OCI-LY1 (cell line): Measurements from ENCODE around the gene CAV1.

Source experiments
- H2AFZ ChIP-seq: fragments of 200-600 bp; sonication (generic), shearing (Covaris generic); 2 replicates; pipeline ENCODE4 v1.6.0; 2014; ENCODE audit warnings: antibody characterized with exemption, mild to moderate bottlenecking, low read length
- H3F3A ChIP-seq: fragments of 200-600 bp; sonication (generic), shearing (Covaris generic); 2 replicates; pipeline ENCODE4 v1.6.0; 2014; ENCODE audit warnings: mild to moderate bottlenecking, antibody characterized with exemption, low read length, moderate library complexity; ENCODE audit not compliant: insufficient read depth
- H3K27ac ChIP-seq: fragments of 200-600 bp; sonication (generic); 2 replicates; pipeline ENCODE4 v1.5.1; 2014; ENCODE audit warnings: low read length, mixed run types, mild to moderate bottlenecking, low read depth; ENCODE audit not compliant: poor library complexity, severe bottlenecking
- H3K27me3 ChIP-seq: fragments of 200-600 bp; sonication (generic); 2 replicates; pipeline ENCODE4 v1.6.0; 2014; ENCODE audit warnings: antibody characterized with exemption, mild to moderate bottlenecking, low read length, moderate library complexity; ENCODE audit not compliant: insufficient read depth
- H3K36me3 ChIP-seq: fragments of 200-600 bp; sonication (generic); 2 replicates; pipeline ENCODE4 v1.6.1; 2014; ENCODE audit warnings: mild to moderate bottlenecking, antibody characterized with exemption, low read length, moderate library complexity, mixed read lengths; ENCODE audit not compliant: insufficient read depth
- H3K4me1 ChIP-seq: fragments of 200-600 bp; sonication (generic); 2 replicates; pipeline ENCODE4 v1.5.1; 2014; ENCODE audit warnings: mild to moderate bottlenecking, low read length, moderate library complexity; ENCODE audit not compliant: insufficient read depth, severe bottlenecking
- H3K4me2 ChIP-seq: fragments of 200-600 bp; sonication (generic), shearing (Covaris generic); 2 replicates; pipeline ENCODE4 v1.6.1; 2014; ENCODE audit warnings: low read length
- H3K4me3 ChIP-seq: fragments of 200-600 bp; sonication (generic); 2 replicates; pipeline ENCODE4 v1.5.1; 2014; ENCODE audit warnings: low read length, low read depth, mild to moderate bottlenecking, mixed read lengths; ENCODE audit not compliant: poor library complexity, severe bottlenecking
- H3K79me2 ChIP-seq: fragments of 200-600 bp; shearing (Covaris generic); 2 replicates; pipeline ENCODE4 v1.6.1; 2016; ENCODE audit warnings: mixed run types, low read length, mixed read lengths; ENCODE audit not compliant: insufficient read depth
- H3K9ac ChIP-seq: fragments of 200-600 bp; sonication (generic), shearing (Covaris generic); 2 replicates; pipeline ENCODE4 v1.6.1; 2014; ENCODE audit warnings: mild to moderate bottlenecking, low read length, mixed read lengths
- H3K9me2 ChIP-seq: fragments of 200-600 bp; sonication (generic), shearing (Covaris generic); 2 replicates; pipeline ENCODE4 v1.6.1; 2014; ENCODE audit warnings: low read depth, mild to moderate bottlenecking, low read length, mixed read lengths
- H3K9me3 ChIP-seq: fragments of 200-600 bp; shearing (Covaris generic); 2 replicates; pipeline ENCODE4 v1.6.1; 2014; ENCODE audit warnings: low read length, mixed read lengths
- H4K20me1 ChIP-seq: fragments of 200-600 bp; sonication (generic), shearing (Covaris generic); 2 replicates; pipeline ENCODE4 v1.6.0; 2016; ENCODE audit warnings: mild to moderate bottlenecking, low read length; ENCODE audit not compliant: insufficient read depth
- CTCF ChIP-seq: fragments of 200-600 bp; sonication (generic), shearing (Covaris generic); IDR thresholded peaks from 2 replicates; pipeline ENCODE4 v1.5.1; 2017; ENCODE audit warnings: mild to moderate bottlenecking, antibody characterized with exemption, low read length, moderate library complexity, mixed read lengths
- EZH2 ChIP-seq: fragments of 200-600 bp; sonication (generic), shearing (Covaris generic); IDR thresholded peaks from 2 replicates; pipeline ENCODE4 v1.8.0; 2017; ENCODE audit warnings: borderline replicate concordance, mixed run types, mild to moderate bottlenecking, antibody characterized with exemption, low read length, moderate library complexity, mixed read lengths

The CAV1 gene

GRCh38 chr7:116516324-116516723, 8.5 kb upstream of the CAV1 start:
- Histone ChIP-seq H3K27me3 (no peaks in the 10 kb centered on the region), H3K9ac (no peak overlapping the region), H3K4me1 (peaks cover 13% of the 10 kb centered on the region), H2AFZ (no peak overlapping the region), H3K4me2 (no peak overlapping the region), H3K27ac (no peak overlapping the region), H3K9me2 (no peaks in the 10 kb centered on the region), H3K9me3 (no peaks in the 10 kb centered on the region), H3F3A (no peaks in the 10 kb centered on the region), H4K20me1 (no peaks in the 10 kb centered on the region), H3K36me3 (no peaks in the 10 kb centered on the region), H3K4me3 (no peak overlapping the region), H3K79me2 (no peaks in the 10 kb centered on the region)
- TF ChIP-seq EZH2 = no peak
- no peak for TF ChIP-seq CTCF

GRCh38 chr7:116517626-116518025, 7.2 kb upstream of the CAV1 start:
- no peak overlapping the region for H3K4me3 ChIP-seq
- H3F3A ChIP-seq = no peaks in the 10 kb centered on the region
- H4K20me1 ChIP-seq = no peaks in the 10 kb centered on the region
- H3K9me2 ChIP-seq = no peaks in the 10 kb centered on the region
- no peak overlapping the region for H3K9ac ChIP-seq
- H2AFZ ChIP-seq = no peak overlapping the region
- TF ChIP-seq EZH2 (no peak), CTCF (no peak)
- H3K4me2 ChIP-seq = no peak overlapping the region
- H3K79me2 ChIP-seq = no peaks in the 10 kb centered on the region
- H3K9me3 ChIP-seq = no peaks in the 10 kb centered on the region
- H3K27me3 ChIP-seq = peaks cover 9% of the 10 kb centered on the region; the same call in 1 of the 2 replicates
- H3K36me3 ChIP-seq = no peaks in the 10 kb centered on the region
- H3K4me1 ChIP-seq = no peaks in the 10 kb centered on the region
- H3K27ac ChIP-seq = no peak overlapping the region

- no peaks in the 10 kb centered on the region for H3K79me2 ChIP-seq
- no peak overlapping the region for H2AFZ ChIP-seq
- H3K9me3 ChIP-seq = no peaks in the 10 kb centered on the region
- no peaks in the 10 kb centered on the region for H3K4me1 ChIP-seq
- TF ChIP-seq CTCF (no peak), EZH2 (no peak)
- no peaks in the 10 kb centered on the region for H3K36me3 ChIP-seq
- no peaks in the 10 kb centered on the region for H4K20me1 ChIP-seq
- H3K27ac ChIP-seq = no peak overlapping the region
- no peaks in the 10 kb centered on the region for H3K9me2 ChIP-seq
- no peaks in the 10 kb centered on the region for H3F3A ChIP-seq
- H3K4me3 ChIP-seq = no peak overlapping the region
- no peak overlapping the region for H3K4me2 ChIP-seq
- H3K9ac ChIP-seq = no peak overlapping the region
- peaks cover 9% of the 10 kb centered on the region; the same call in 1 of the 2 replicates for H3K27me3 ChIP-seq
Observed at GRCh38 chr7:116518961-116519360, 5.9 kb upstream of the CAV1 start.
